Testis (tissue), 3 donors: ENCODE results near the gene KCNK10. TPM values are rescaled to one million over a fixed set of nuclear protein-coding genes. Genes with fewer than 3 reads are reported as not detected.

Experiments used
- DNase-seq: peaks from one replicate; pipeline ENCODE4 v3.0.0-alpha.2; 2019
- H3K27ac ChIP-seq, 2 donors: fragments of 200-600 bp; sonication (generic); one replicate each; pipeline ENCODE4 v1.5.1; 2019
- H3K27me3 ChIP-seq: fragments of 200-600 bp; sonication (generic); one replicate; pipeline ENCODE4 v1.5.1; 2019
- H3K36me3 ChIP-seq: fragments of 200-600 bp; sonication (generic); one replicate; pipeline ENCODE4 v1.5.1; 2017; ENCODE audit warnings: low read depth; ENCODE audit errors: missing control alignments
- H3K4me1 ChIP-seq: fragments of 200-600 bp; sonication (generic); one replicate; pipeline ENCODE4 v1.5.1; 2019
- H3K4me3 ChIP-seq, 2 donors: fragments of 200-600 bp; sonication (generic); one replicate each; pipeline ENCODE4 v1.5.1; 2017 to 2019
- H3K9me3 ChIP-seq: fragments of 200-600 bp; sonication (generic); one replicate; pipeline ENCODE4 v1.5.1; 2017
- CTCF ChIP-seq, 3 experiments: fragments of 450-650 bp in 2 of 3; fragments of 200-600 bp in 1 of 3; sonication (generic) in 1 of 3; IDR thresholded peaks; one replicate each; pipeline ENCODE4 v1.5.1; 2016 to 2019; ENCODE audit warnings: antibody characterized with exemption in 3 of 3, mild to moderate bottlenecking in 2 of 3, moderate library complexity in 1 of 3
- POLR2A ChIP-seq: fragments of 450-650 bp; IDR thresholded peaks from one replicate; pipeline ENCODE4 v1.6.1; 2017; ENCODE audit warnings: antibody characterized with exemption, mild to moderate bottlenecking, moderate library complexity
- WGBS, 2 donors: methylation state at CpG; one replicate each; pipeline ENCODE4 v1.1.5; 2018; 5-methylcytosine and 5-hydroxymethylcytosine counted together
- intact Hi-C: fragments of 100-400 bp; cut with DNase I; formaldehyde crosslinking; loops from one replicate; pipeline ENCODE4 v1.15.1; 2023; ENCODE audit warnings: low total_unique reads
- polyA plus RNA-seq: library from polyadenylated mRNA; stranded (reverse); fragments of 350-450 nt; fragmentation: Illumina TruSeq; extraction: RNeasy Lipid Tissue Mini Kit (QIAGEN cat#74804); gene quantifications from one replicate; pipeline ENCODE4 v1.2.3, GENCODE V29; 2014; ENCODE audit warnings: low read depth, low replicate concordance; ENCODE audit not compliant: insufficient read depth
- total RNA-seq, 2 donors: library from RNA; depleted of rRNA; stranded (reverse); fragments of >200 nt; gene quantifications; one replicate each; pipeline ENCODE4 v1.2.3, GENCODE V29; 2016

KCNK10 gene
- total and polyA plus RNA-seq, 3 donors from 2014 or later: 0.55 to 4.2 (median 1.6) TPM

- Histone ChIP-seq H3K27me3 (no peaks in the 10 kb centered on the region), H3K27ac (no peak overlapping the region), H3K4me1 (no peaks in the 10 kb centered on the region), H3K9me3 (no peaks in the 10 kb centered on the region), H3K36me3 (no peaks in the 10 kb centered on the region), H3K4me3 (no peak overlapping the region)
- intact Hi-C loops: no loop called here
- DNase-seq: no peak
- TF ChIP-seq POLR2A (no peak), CTCF (IDR thresholded peaks at IDR 0.05) (no peak)
- 81 to 82% methylated on average over 4 of the region's 4 CpGs for WGBS, 2 donors
Observed at GRCh38 chr14:88318406-88318805, 4.7 kb downstream of the KCNK10 start.

GRCh38 chr14:88316521-88316920 lies 6.5 kb downstream of the KCNK10 start:
- no peak for DNase-seq
- Histone ChIP-seq H3K27ac (no peak overlapping the region), H3K9me3 (no peaks in the 10 kb centered on the region), H3K27me3 (no peaks in the 10 kb centered on the region), H3K36me3 (no peaks in the 10 kb centered on the region), H3K4me1 (no peaks in the 10 kb centered on the region), H3K4me3 (no peak overlapping the region)
- TF ChIP-seq CTCF (IDR thresholded peaks at IDR 0.05) (no peak), POLR2A (no peak)
- intact Hi-C loops: no loop called here

- no peak overlapping the region for H3K27ac ChIP-seq
- no peaks in the 10 kb centered on the region for H3K36me3 ChIP-seq
- no peak for DNase-seq
- intact Hi-C loops: no loop called here
- no peak overlapping the region for H3K4me3 ChIP-seq
- H3K4me1 ChIP-seq: no peaks in the 10 kb centered on the region
- 85% methylated on average over 6 of the region's 6 CpGs for whole genome bisulfite sequencing, 2 donors
- H3K27me3 ChIP-seq: no peaks in the 10 kb centered on the region
- no peak for TF ChIP-seq POLR2A
- H3K9me3 ChIP-seq: no peaks in the 10 kb centered on the region
Observed at GRCh38 chr14:88312257-88312656, 10.8 kb downstream of the KCNK10 start.

GRCh38 chr14:88311780-88312179 lies 11.3 kb downstream of the KCNK10 start:
- 87% methylated on average over 3 of the region's 3 CpGs for WGBS, 2 donors
- TF ChIP-seq CTCF (IDR thresholded peaks at IDR 0.05): no peak
- TF ChIP-seq POLR2A: no peak
- no peak overlapping the region for H3K27ac ChIP-seq

GRCh38 chr14:88310449-88310848 lies 12.6 kb downstream of the KCNK10 start:
- H3K4me3 ChIP-seq: no peak overlapping the region
- intact Hi-C loops: no loop called here
- H3K4me1 ChIP-seq: no peaks in the 10 kb centered on the region
- 57 to 67% methylated on average over 4 of the region's 4 CpGs for WGBS, 2 donors
- no peak for TF ChIP-seq POLR2A
- no peak for TF ChIP-seq CTCF (IDR thresholded peaks at IDR 0.05)
- H3K9me3 ChIP-seq: no peaks in the 10 kb centered on the region
- H3K27ac ChIP-seq: no peak overlapping the region
- no peaks in the 10 kb centered on the region for H3K27me3 ChIP-seq
- DNase-seq: no peak
- H3K36me3 ChIP-seq: no peaks in the 10 kb centered on the region

More at GRCh38 chr14:88311780-88312179, 11.3 kb downstream of the KCNK10 start:
- intact Hi-C loops: no loop called here
- DNase-seq: no peak
- Histone ChIP-seq H3K36me3 (no peaks in the 10 kb centered on the region), H3K27me3 (no peaks in the 10 kb centered on the region), H3K4me3 (no peak overlapping the region), H3K4me1 (no peaks in the 10 kb centered on the region), H3K9me3 (no peaks in the 10 kb centered on the region)
